Parathyroid adenoma (tissue), 2 donors: Measurements from ENCODE around the gene TMEM131.
"Not testable (repeated sequence)": the region's sequence is repeated elsewhere in the genome, so short reads cannot be mapped to it uniquely, and the experiment has no call there.

Source experiments
- H2AFZ ChIP-seq: fragments of 300-600 bp; sonication (generic); one replicate; pipeline ENCODE4 v1.7.0; 2017; ENCODE audit warnings: antibody characterized with exemption, mild to moderate bottlenecking
- H3K27ac ChIP-seq: fragments of 300-600 bp; sonication (generic); one replicate; pipeline ENCODE4 v1.7.0; 2017
- H3K27me3 ChIP-seq: fragments of 300-600 bp; sonication (generic); one replicate; pipeline ENCODE4 v1.7.0; 2017; ENCODE audit warnings: low read length; ENCODE audit not compliant: control insufficient read depth, insufficient read depth
- H3K36me3 ChIP-seq: fragments of 300-600 bp; sonication (generic); one replicate; pipeline ENCODE4 v1.7.0; 2017; ENCODE audit warnings: low read length; ENCODE audit not compliant: control insufficient read depth, insufficient read depth
- H3K4me1 ChIP-seq: fragments of 300-600 bp; sonication (generic); one replicate; pipeline ENCODE4 v1.7.0; 2017; ENCODE audit warnings: control low read depth
- H3K4me2 ChIP-seq: fragments of 300-600 bp; sonication (generic); one replicate; pipeline ENCODE4 v1.7.0; 2017; ENCODE audit warnings: low read length
- H3K4me3 ChIP-seq: fragments of 300-600 bp; sonication (generic); one replicate; pipeline ENCODE4 v1.7.0; 2017; ENCODE audit warnings: low read depth, low read length
- H3K79me2 ChIP-seq: fragments of 300-600 bp; sonication (generic); one replicate; pipeline ENCODE4 v1.7.0; 2017; ENCODE audit warnings: control low read depth
- H3K9ac ChIP-seq: fragments of 300-600 bp; sonication (generic); one replicate; pipeline ENCODE4 v1.7.0; 2017; ENCODE audit warnings: mild to moderate bottlenecking
- H3K9me3 ChIP-seq: fragments of 300-600 bp; sonication (generic); one replicate; pipeline ENCODE4 v1.7.0; 2017; ENCODE audit warnings: low read length; ENCODE audit not compliant: control insufficient read depth
- CTCF ChIP-seq: fragments of 300-600 bp; sonication (generic); IDR thresholded peaks from one replicate; pipeline ENCODE4 v1.7.0; 2017; ENCODE audit warnings: antibody characterized with exemption, mild to moderate bottlenecking
- donor health status: primary hyperparathyroidism.

TMEM131 gene

GRCh38 chr2:98026927-98027522, 31.3 kb upstream of the TMEM131 start:
- Histone ChIP-seq H3K27me3 (no peaks in the 10 kb centered on the region), H2AFZ (no peak overlapping the region), H3K36me3 (no peaks in the 10 kb centered on the region), H3K79me2 (no peaks in the 10 kb centered on the region), H3K4me2 (no peak overlapping the region), H3K4me1 (no peaks in the 10 kb centered on the region), H3K27ac (no peak overlapping the region), H3K9me3 (no peaks in the 10 kb centered on the region), H3K4me3 (no peak overlapping the region), H3K9ac (no peak overlapping the region)
- TF ChIP-seq CTCF, result no peak

- H3K9me3 ChIP-seq, result no peaks in the 10 kb centered on the region
- H3K9ac ChIP-seq, result no peak overlapping the region
- H3K4me2 ChIP-seq, result no peak overlapping the region
- no peaks in the 10 kb centered on the region for H3K4me1 ChIP-seq
- TF ChIP-seq CTCF, result no peak
- H3K27ac ChIP-seq, result no peak overlapping the region
- no peaks in the 10 kb centered on the region for H3K36me3 ChIP-seq
- no peak overlapping the region for H3K4me3 ChIP-seq
- no peaks in the 10 kb centered on the region for H3K27me3 ChIP-seq
- peak overlapping the region; percentile 34 for H2AFZ ChIP-seq
- H3K79me2 ChIP-seq, result no peaks in the 10 kb centered on the region
Observed at GRCh38 chr2:98026292-98026691, 30.5 kb upstream of the TMEM131 start.

GRCh38 chr2:98025481-98026037, 29.8 kb upstream of the TMEM131 start:
- Histone ChIP-seq H3K27ac (no peak overlapping the region), H3K27me3 (no peaks in the 10 kb centered on the region), H3K36me3 (no peaks in the 10 kb centered on the region), H3K9me3 (no peaks in the 10 kb centered on the region), H3K4me3 (no peak overlapping the region), H3K9ac (no peak overlapping the region), H2AFZ (no peak overlapping the region), H3K79me2 (no peaks in the 10 kb centered on the region), H3K4me2 (no peak overlapping the region), H3K4me1 (no peaks in the 10 kb centered on the region)
- no peak for TF ChIP-seq CTCF

DNA sequence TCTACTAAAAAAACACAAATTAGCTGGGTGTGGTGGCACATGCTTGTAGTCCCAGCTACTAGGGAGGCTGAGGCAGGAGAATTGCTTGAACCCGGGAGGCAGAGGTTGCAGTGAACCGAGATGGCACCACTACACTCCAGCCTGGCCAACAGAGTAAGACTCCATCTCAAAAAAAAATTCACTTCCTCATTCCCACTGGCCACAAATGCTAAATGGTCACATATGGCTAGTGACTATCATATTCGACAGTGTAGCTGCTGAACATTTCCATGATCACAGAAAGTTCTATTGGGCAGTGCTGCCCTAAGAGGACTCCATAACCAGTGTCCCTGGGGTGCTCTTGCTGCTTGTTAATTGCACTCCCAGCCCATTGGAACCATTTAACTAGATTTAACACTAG, 26.3 kb upstream of the TMEM131 start:
- H3K27me3 ChIP-seq, H3K27ac ChIP-seq, H3K79me2 ChIP-seq: not testable (repeated sequence)

DNA sequence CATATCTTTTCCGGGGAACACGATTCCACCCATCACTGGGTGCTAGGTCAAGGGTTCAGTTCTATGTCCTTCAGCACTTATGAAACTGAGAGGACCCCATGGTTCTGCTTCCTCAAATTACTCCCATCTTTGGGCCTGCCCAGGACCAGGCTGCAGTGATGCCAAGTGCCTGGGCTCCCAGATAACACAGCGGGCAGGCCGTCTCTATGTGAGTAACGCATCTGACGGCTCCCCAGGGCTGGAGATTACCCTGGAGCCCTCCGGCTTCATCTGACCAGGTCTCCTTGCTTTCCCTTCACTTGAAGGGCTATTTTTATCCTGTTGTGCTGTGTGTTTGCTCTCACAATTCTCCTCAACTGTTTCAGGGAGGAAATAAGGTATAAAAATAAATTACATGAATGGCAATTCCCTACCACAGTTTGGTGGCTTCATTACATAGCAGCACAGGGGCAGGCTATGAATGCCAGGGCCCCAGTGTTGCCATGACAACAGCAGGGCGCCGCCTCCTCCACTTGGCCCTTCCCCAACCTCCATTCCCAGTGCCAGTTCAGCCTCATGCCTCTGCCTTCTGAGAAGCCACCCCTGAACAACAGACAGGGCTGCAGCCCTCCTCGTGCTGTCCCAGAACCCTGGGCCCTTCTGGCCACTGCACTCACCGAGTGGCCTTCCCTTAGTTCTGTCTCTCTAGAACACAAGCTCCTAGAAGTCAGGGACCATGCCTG, 25.4 kb upstream of the TMEM131 start:
- no peak for TF ChIP-seq CTCF
- H3K9ac ChIP-seq, result no peak overlapping the region
- H2AFZ ChIP-seq, result no peak overlapping the region
- no peaks in the 10 kb centered on the region for H3K4me1 ChIP-seq
- H3K27ac ChIP-seq, result no peak overlapping the region
- no peak overlapping the region for H3K4me3 ChIP-seq
- no peaks in the 10 kb centered on the region for H3K27me3 ChIP-seq
- H3K79me2 ChIP-seq, result no peaks in the 10 kb centered on the region
- H3K36me3 ChIP-seq, result no peaks in the 10 kb centered on the region
- no peak overlapping the region for H3K4me2 ChIP-seq
- no peaks in the 10 kb centered on the region for H3K9me3 ChIP-seq

More for the DNA sequence above, 26.3 kb upstream of the TMEM131 start:
- H3K9ac ChIP-seq, H3K4me3 ChIP-seq, H3K9me3 ChIP-seq, H2AFZ ChIP-seq, H3K36me3 ChIP-seq, H3K4me2 ChIP-seq, H3K4me1 ChIP-seq: not testable (repeated sequence)
